Testis (tissue), 2 donors: Measurements from ENCODE around the gene OXCT2.
"Not testable (repeated sequence)": the region's sequence is repeated elsewhere in the genome, so short reads cannot be mapped to it uniquely, and the experiment has no call there.

ENCODE experiments used
- CTCF ChIP-seq, 3 experiments: fragments of 450-650 bp in 2 of 3; fragments of 200-600 bp in 1 of 3; sonication (generic) in 1 of 3; IDR thresholded peaks; one replicate each; pipeline ENCODE4 v1.5.1; 2016 to 2019; ENCODE audit warnings: antibody characterized with exemption in 3 of 3, mild to moderate bottlenecking in 2 of 3, moderate library complexity in 1 of 3
- POLR2A ChIP-seq: fragments of 450-650 bp; IDR thresholded peaks from one replicate; pipeline ENCODE4 v1.6.1; 2017; ENCODE audit warnings: antibody characterized with exemption, mild to moderate bottlenecking, moderate library complexity

GRCh38 chr1:39777896-39778295 is 6.7 kb upstream of the OXCT2 start:
- not testable (repeated sequence) for TF ChIP-seq CTCF (IDR thresholded peaks at IDR 0.05); POLR2A
